HG02571 (cell line): Measurements from ENCODE around the gene DENND4C.
"Not testable (repeated sequence)": the region's sequence is repeated elsewhere in the genome, so short reads cannot be mapped to it uniquely, and the experiment has no call there.

Source experiments
- ATAC-seq: cut with Tn5 transposase; IDR thresholded peaks from one replicate; pipeline ENCODE4 v1.9.1; 2021; ENCODE audit warnings: mild to moderate bottlenecking, moderate library complexity; ENCODE audit not compliant: unreplicated experiment

The DENND4C gene

GRCh38 chr9:19265602-19266001, 35.1 kb downstream of the DENND4C start:
- ATAC-seq = not testable (repeated sequence)

GRCh38 chr9:19266778-19267384, 36.4 kb downstream of the DENND4C start:
- not testable (repeated sequence) for ATAC-seq

DNA sequence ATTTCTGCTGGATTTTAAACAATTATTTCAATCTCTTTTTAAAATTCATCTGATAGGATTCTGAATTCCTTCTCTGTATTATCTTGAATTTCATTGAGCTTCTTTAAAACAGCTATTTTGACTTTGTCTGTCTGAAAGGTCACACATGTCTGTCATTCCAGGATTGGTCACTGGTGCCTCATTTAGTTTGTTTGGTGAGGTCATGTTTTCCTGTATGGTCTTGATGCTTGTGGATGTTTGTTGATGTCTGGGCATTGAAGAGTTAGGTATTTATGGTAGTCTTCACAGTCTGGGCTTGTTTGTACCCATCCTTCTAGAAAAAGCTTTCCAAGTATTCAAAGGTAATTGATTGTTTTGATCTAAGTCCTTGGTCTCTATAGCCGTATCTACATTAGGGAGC, 39.1 kb downstream of the DENND4C start:
- ATAC-seq = no peak

DNA sequence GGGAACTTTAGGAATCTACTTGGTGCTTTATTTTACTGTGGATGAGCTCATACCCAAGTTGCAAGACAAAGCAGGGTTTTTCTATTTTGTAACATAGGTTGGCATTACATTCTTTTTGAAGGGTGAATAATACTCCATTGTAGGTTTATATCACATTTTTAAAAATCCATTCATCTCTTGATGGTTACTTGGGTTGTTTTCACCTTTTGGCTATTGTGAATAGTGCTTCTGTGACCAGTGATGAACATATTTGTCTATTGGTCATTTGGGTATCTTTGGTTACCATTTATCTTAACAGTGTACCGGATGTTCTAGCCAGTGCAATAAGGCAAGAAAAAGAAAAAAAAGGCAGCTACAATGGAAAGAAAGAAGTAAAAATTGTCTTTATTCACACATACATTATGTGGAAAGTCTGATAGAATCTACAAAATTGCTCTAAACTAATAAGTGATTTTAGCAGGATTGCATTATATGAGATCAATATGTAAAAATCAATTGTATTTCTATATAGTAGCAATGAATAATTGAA, 40.0 kb downstream of the DENND4C start:
- ATAC-seq = no peak

GRCh38 chr9:19271081-19271480, 40.6 kb downstream of the DENND4C start:
- ATAC-seq = no peak

DNA sequence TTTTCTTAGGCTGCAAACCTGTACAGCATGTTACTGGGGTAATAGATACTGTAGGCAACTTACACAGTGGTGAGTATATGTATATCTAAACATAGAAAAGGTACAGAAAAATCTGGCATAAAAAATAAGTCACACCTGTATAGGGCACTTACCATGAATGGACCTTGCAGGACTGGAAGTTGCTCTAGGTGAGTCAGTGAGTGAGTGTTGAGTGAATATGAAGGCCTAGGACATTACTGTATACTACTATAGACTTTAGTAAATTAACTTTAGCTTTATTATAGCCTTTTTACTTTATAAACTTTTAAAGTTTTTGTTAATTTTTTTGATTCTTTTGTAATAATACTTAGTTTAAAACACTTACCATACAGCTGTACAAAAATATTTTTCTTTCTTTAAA, 51.3 kb downstream of the DENND4C start:
- ATAC-seq = no peak

- no peak for ATAC-seq
Observed at GRCh38 chr9:19283072-19283710, 52.7 kb downstream of the DENND4C start.

GRCh38 chr9:19284729-19285128, 54.2 kb downstream of the DENND4C start:
- ATAC-seq = no peak

DNA sequence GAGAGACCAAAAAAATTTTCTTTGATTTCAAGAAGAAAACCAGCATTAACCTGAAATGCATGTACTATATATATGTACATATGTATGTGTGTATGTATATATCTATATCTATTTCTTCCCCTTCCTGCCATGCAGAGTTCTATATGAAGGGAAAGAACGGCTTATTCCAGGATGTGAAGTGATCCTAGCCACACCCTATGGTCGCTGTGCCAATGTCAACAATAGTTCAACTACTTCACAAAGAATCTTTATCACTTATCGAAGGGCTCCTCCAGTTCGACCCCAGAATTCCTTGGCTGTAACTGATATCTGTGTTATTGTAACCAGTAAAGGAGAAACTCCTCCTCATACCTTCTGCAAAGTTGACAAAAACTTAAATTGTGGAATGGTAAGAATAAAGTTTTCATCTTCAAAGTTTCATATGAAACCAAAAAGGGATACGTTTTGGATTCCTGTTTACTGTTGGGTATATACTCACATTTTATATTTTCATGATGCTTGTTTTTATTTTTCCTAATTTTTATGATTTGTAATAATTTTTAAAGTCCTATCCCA, 56.2 kb downstream of the DENND4C start:
- ATAC-seq = no peak

GRCh38 chr9:19288081-19288480, 57.6 kb downstream of the DENND4C start:
- no peak for ATAC-seq

GRCh38 chr9:19290103-19290502, 59.6 kb downstream of the DENND4C start:
- no peak for ATAC-seq

DNA sequence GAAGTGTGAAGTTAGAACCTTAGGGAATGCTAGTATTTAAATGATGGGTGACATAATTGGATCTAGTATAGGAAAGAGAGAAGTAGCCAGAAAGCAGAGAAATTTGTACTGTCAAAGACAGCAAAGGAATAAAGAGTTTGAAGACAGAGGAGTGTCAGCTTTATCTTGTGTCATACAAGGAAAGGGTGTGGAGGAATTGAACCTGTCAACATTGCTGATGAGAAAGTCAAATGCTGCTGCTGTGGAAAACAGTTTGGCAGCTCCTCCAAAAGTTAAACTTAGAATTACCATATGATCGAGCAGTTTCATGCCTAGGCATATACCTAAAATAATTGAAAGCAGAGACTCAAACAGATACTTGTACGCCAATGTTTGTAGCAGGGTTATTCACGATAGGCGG, 63.7 kb downstream of the DENND4C start:
- no peak for ATAC-seq

- ATAC-seq = no peak
Observed at GRCh38 chr9:19298436-19299000, 68.0 kb downstream of the DENND4C start.

GRCh38 chr9:19303216-19303615, 72.7 kb downstream of the DENND4C start:
- no peak for ATAC-seq

DNA sequence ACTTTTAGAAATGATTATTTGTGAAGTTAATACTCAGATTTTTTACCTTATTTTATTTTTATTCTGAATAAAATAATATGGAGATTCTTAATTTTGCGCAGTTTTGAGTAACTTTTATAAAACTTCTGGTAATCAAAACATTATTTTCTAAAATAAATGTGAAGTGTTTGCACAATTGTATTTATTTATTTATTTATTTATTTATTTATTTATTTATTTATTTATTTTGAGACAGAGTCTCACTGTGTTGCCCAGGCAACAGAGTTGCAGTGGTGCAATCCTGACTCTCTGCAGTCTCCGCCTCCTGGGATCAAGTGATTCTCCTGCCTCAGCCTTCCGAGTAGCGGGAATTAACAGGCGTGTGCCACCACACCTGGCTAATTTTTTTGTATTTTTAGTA, 76.1 kb downstream of the DENND4C start:
- no peak for ATAC-seq

- ATAC-seq = no peak
Observed at GRCh38 chr9:19310246-19310645, 79.8 kb downstream of the DENND4C start.

DNA sequence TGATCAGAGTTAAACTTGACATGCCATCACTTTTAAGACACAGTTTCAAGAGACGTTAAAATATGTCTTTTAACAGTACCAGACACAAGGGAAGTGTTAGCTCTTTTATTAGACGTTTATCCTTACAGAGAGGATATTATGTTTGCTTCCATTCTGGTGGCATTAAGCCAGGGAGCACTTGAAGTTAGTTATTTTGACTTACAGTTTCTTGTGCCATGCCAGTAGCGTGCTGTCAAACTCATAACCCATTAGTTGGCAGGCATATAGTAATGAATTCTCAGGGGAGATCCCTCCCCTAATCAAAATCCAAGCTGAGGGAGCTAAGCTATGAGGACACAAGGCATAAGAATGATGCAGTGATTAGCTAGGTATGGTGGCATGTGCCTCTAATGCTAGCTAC, 83.1 kb downstream of the DENND4C start:
- ATAC-seq = no peak

- no peak for ATAC-seq
Observed at GRCh38 chr9:19320495-19320894, 90.0 kb downstream of the DENND4C start.

- ATAC-seq = no peak
Observed at GRCh38 chr9:19331877-19332276, 101.4 kb downstream of the DENND4C start.

GRCh38 chr9:19336166-19336565, 105.7 kb downstream of the DENND4C start:
- ATAC-seq = no peak

GRCh38 chr9:19342947-19343346, 112.5 kb downstream of the DENND4C start:
- no peak for ATAC-seq

DNA sequence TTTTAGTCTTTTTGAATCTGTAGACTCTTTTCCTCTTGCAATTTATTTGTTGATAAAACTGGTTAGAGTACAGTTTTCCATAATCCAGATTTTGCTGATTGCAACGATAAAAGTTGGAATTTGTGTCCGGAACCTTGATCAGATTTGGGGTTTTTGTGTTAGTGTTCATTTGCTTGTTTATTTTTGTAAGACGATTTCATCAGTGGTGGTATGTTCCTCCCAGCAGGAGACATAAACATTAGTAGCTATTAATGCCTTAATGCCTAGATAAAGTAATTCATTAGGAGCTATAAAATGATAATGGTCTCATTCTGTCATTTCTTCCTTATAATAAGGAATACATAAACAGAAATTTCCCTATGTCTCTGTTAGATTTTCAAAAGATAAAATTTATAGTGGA, 128.2 kb downstream of the DENND4C start:
- ATAC-seq = no peak
